ENCODE data around the gene MTMR3. TPM values are rescaled to one million over a fixed set of nuclear protein-coding genes. Genes with fewer than 3 reads are reported as not detected.

MTMR3 gene
- total RNA-seq, 1 donor from 2014 or later, result 35.4 TPM

GRCh38 chr22:29848111-29848510 lies 34.9 kb upstream of the MTMR3 start:
- DNase-seq (ENCODE audit: low spot score), result no peak
- Histone ChIP-seq H3K27ac (no peak overlapping the region), H3K36me3 (no peaks in the 10 kb centered on the region), H3K9me3 (ENCODE audit: low read depth) (no peaks in the 10 kb centered on the region), H3K27me3 (no peaks in the 10 kb centered on the region), H4K20me1 (ENCODE audit: low read depth) (no peaks in the 10 kb centered on the region), H3K9ac (no peak overlapping the region), H2AFZ (replicated peaks) (no peak overlapping the region), H3K4me2 (no peak overlapping the region), H3K4me3 (no peak overlapping the region), H3K79me2 (ENCODE audit: low read depth) (no peaks in the 10 kb centered on the region), H3F3A (ENCODE audit: low read depth) (no peaks in the 10 kb centered on the region), H3K4me1 (no peaks in the 10 kb centered on the region)
- Mint-ChIP-seq H3K27ac (peak overlapping the region; percentile 58), H3K27me3 (ENCODE audit: insufficient read depth, low read depth) (peaks cover 4% of the 10 kb centered on the region), H3K36me3 (no peaks in the 10 kb centered on the region), H3K9me3 (no peaks in the 10 kb centered on the region), H3K4me1 (no peaks in the 10 kb centered on the region), H3K4me3 (no peak overlapping the region)
- TF ChIP-seq CTCF (IDR thresholded peaks at IDR 0.05), result no peak
- no peak for TF ChIP-seq EZH2phosphoT487 (IDR thresholded peaks at IDR 0.05)
- TF ChIP-seq EZH2 (IDR thresholded peaks at IDR 0.05), result no peak

- DNase-seq (ENCODE audit: low spot score), result no peak
- TF ChIP-seq EZH2 (IDR thresholded peaks at IDR 0.05) (no peak), EZH2phosphoT487 (IDR thresholded peaks at IDR 0.05) (no peak), CTCF (IDR thresholded peaks at IDR 0.05) (no peak)
- Histone ChIP-seq H2AFZ (replicated peaks) (no peak overlapping the region), H3K79me2 (ENCODE audit: low read depth) (no peaks in the 10 kb centered on the region), H4K20me1 (ENCODE audit: low read depth) (no peaks in the 10 kb centered on the region), H3K4me2 (no peak overlapping the region), H3K27ac (no peak overlapping the region), H3K9ac (no peak overlapping the region), H3K9me3 (ENCODE audit: low read depth) (no peaks in the 10 kb centered on the region), H3K27me3 (no peaks in the 10 kb centered on the region), H3K36me3 (no peaks in the 10 kb centered on the region), H3K4me3 (no peak overlapping the region), H3K4me1 (no peaks in the 10 kb centered on the region), H3F3A (ENCODE audit: low read depth) (no peaks in the 10 kb centered on the region)
- Mint-ChIP-seq H3K9me3 (no peaks in the 10 kb centered on the region), H3K27ac (no peak overlapping the region), H3K4me1 (no peaks in the 10 kb centered on the region), H3K36me3 (no peaks in the 10 kb centered on the region), H3K27me3 (ENCODE audit: insufficient read depth, low read depth) (peaks cover 8% of the 10 kb centered on the region), H3K4me3 (no peak overlapping the region)
Observed at GRCh38 chr22:29854432-29854831, 28.5 kb upstream of the MTMR3 start.

GRCh38 chr22:29855611-29856181 lies 27.3 kb upstream of the MTMR3 start:
- H3F3A ChIP-seq (ENCODE audit: low read depth), result no peaks in the 10 kb centered on the region
- H3K9me3 ChIP-seq (ENCODE audit: low read depth), result no peaks in the 10 kb centered on the region
- no peaks in the 10 kb centered on the region for H3K4me1 ChIP-seq
- no peaks in the 10 kb centered on the region for H3K4me1 Mint-ChIP-seq
- H3K9me3 Mint-ChIP-seq, result no peaks in the 10 kb centered on the region
- H3K36me3 ChIP-seq, result no peaks in the 10 kb centered on the region
- H4K20me1 ChIP-seq (ENCODE audit: low read depth), result no peaks in the 10 kb centered on the region
- H3K4me3 ChIP-seq, result no peak overlapping the region
- no peak overlapping the region for H3K9ac ChIP-seq
- no peaks in the 10 kb centered on the region for H3K36me3 Mint-ChIP-seq
- no peak overlapping the region for H3K4me3 Mint-ChIP-seq
- H3K27me3 ChIP-seq, result no peaks in the 10 kb centered on the region
- peaks cover 6% of the 10 kb centered on the region for H3K27me3 Mint-ChIP-seq (ENCODE audit: insufficient read depth, low read depth)
- H3K79me2 ChIP-seq (ENCODE audit: low read depth), result no peaks in the 10 kb centered on the region
- TF ChIP-seq CTCF (IDR thresholded peaks at IDR 0.05) (no peak), EZH2 (IDR thresholded peaks at IDR 0.05) (no peak), EZH2phosphoT487 (IDR thresholded peaks at IDR 0.05) (no peak)
- H2AFZ ChIP-seq (replicated peaks), result no peak overlapping the region
- H3K27ac ChIP-seq, result no peak overlapping the region
- no peak overlapping the region for H3K27ac Mint-ChIP-seq
- H3K4me2 ChIP-seq, result no peak overlapping the region
- no peak for DNase-seq (ENCODE audit: low spot score)

Data from neural progenitor cell (in vitro differentiated cells).